Hepatocyte (in vitro differentiated cells): ENCODE data around the gene MN1. TPM values are rescaled to one million over a fixed set of nuclear protein-coding genes. Genes with fewer than 3 reads are reported as not detected.

Experiments used
- DNase-seq: peaks from one replicate; pipeline ENCODE4 v3.0.0-alpha.2; 2016; ENCODE audit warnings: low spot score
- H2AFZ ChIP-seq: fragments of 200-600 bp; sonication (generic); 2 replicates; pipeline ENCODE4 v1.6.0; 2016; ENCODE audit warnings: antibody characterized with exemption, mild to moderate bottlenecking
- H3K27ac ChIP-seq: fragments of 200-600 bp; sonication (generic); 2 replicates; pipeline ENCODE4 v1.5.1; 2016; ENCODE audit warnings: mild to moderate bottlenecking
- H3K27me3 ChIP-seq: fragments of 200-600 bp; sonication (generic); 2 replicates; pipeline ENCODE4 v1.6.1; 2016
- H3K36me3 ChIP-seq: fragments of 200-600 bp; sonication (generic); replicated peaks from 2 replicates; pipeline ENCODE4 v1.5.1; 2016; ENCODE audit warnings: low read depth; ENCODE audit not compliant: insufficient read depth
- H3K4me1 ChIP-seq: fragments of 200-600 bp; sonication (generic); 2 replicates; pipeline ENCODE4 v1.5.1; 2016; ENCODE audit warnings: mild to moderate bottlenecking, moderate library complexity; ENCODE audit not compliant: insufficient read depth
- H3K4me2 ChIP-seq: fragments of 200-600 bp; sonication (generic); 2 replicates; pipeline ENCODE4 v1.6.0; 2016
- H3K4me3 ChIP-seq: fragments of 200-600 bp; sonication (generic); 2 replicates; pipeline ENCODE4 v1.5.1; 2016; ENCODE audit warnings: mild to moderate bottlenecking
- H3K79me2 ChIP-seq: fragments of 200-600 bp; sonication (generic); 2 replicates; pipeline ENCODE4 v1.6.0; 2017; ENCODE audit warnings: mild to moderate bottlenecking
- H3K9me2 ChIP-seq: fragments of 200-600 bp; sonication (generic); replicated peaks from 2 replicates; pipeline ENCODE4 v1.6.0; 2017; ENCODE audit warnings: mild to moderate bottlenecking; ENCODE audit not compliant: insufficient read depth
- H3K9me3 ChIP-seq: fragments of 200-600 bp; sonication (generic); 2 replicates; pipeline ENCODE4 v1.5.1; 2016; ENCODE audit warnings: low read depth, mild to moderate bottlenecking
- H4K20me1 ChIP-seq: fragments of 200-600 bp; sonication (generic); 2 replicates; pipeline ENCODE4 v1.6.0; 2016; ENCODE audit warnings: mild to moderate bottlenecking; ENCODE audit not compliant: insufficient read depth, poor library complexity, severe bottlenecking
- EZH2 ChIP-seq: fragments of 200-600 bp; sonication (generic); IDR thresholded peaks from 2 replicates; pipeline ENCODE4 v1.6.1; 2016; ENCODE audit warnings: antibody characterized with exemption, mild to moderate bottlenecking, borderline replicate concordance
- EZH2phosphoT487 ChIP-seq: fragments of 200-600 bp; sonication (generic); IDR thresholded peaks from one replicate; pipeline ENCODE4 v1.6.1; 2018; ENCODE audit warnings: antibody characterized with exemption, mild to moderate bottlenecking, low read depth, moderate library complexity; ENCODE audit not compliant: unreplicated experiment, severe bottlenecking
- WGBS: methylation state at CpG from one replicate; pipeline ENCODE4 v1.1.6; 2016; ENCODE audit warnings: low lambda C conversion rate; ENCODE audit errors: missing lambda C conversion rate; 5-methylcytosine and 5-hydroxymethylcytosine counted together
- polyA plus RNA-seq: library from polyadenylated mRNA; unstranded; fragments of >200 nt; fragmentation: Nextera tagmentation; extraction: Ambion mirVana; gene quantifications from 2 replicates; pipeline ENCODE4 v1.2.1, GENCODE V29; 2016
- total RNA-seq: library from RNA; depleted of rRNA; stranded (reverse); fragments of >200 nt; gene quantifications from 2 replicates; pipeline ENCODE4 v1.2.3, GENCODE V29; 2014
- TF ChIP-seq, protein P1 (sequence below): fragments of 200-600 bp; sonication (generic); IDR thresholded peaks from 2 replicates; pipeline ENCODE4 v1.5.1; 2016; ENCODE audit warnings: antibody characterized with exemption, mild to moderate bottlenecking; ENCODE audit not compliant: poor library complexity

MN1 gene
- total and polyA plus RNA-seq, 2 experiments from 2014 or later, result 2.3 to 4.4 TPM

DNA sequence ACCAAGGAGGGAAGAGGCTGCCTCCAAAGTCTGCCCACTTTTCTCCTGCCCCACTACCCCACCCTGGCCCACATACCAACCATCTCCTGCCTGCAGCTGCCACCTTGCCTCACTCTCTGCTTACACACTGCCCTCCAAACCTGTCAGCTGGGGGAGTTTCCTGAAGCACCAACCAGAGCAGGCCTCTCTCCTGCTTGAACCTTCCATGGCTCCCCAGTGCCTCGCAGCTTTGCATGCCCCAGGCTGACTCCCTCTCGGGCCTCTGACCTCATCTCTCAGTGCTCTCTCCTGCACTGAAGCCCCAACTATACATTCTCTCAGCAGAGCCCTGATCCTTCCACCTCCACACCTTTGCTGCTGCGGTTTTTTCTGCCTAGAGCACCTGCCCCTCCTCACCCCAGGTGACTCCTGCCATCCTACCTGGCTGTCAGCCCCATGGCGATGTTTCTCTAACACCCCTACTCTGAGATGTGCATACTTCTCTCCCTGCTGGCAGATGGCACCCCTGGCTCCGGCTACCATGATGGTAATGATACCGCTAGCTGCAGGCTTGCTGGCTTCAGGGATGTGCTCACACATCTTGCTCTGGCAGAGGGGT lies 43.5 kb downstream of the MN1 start:
- Histone ChIP-seq H3K36me3 (no peaks in the 10 kb centered on the region), H3K79me2 (no peaks in the 10 kb centered on the region), H4K20me1 (no peaks in the 10 kb centered on the region), H3K4me3 (no peak overlapping the region), H3K27me3 (no peaks in the 10 kb centered on the region), H3K9me3 (no peaks in the 10 kb centered on the region), H3K4me2 (no peak overlapping the region), H3K9me2 (no peaks in the 10 kb centered on the region), H3K4me1 (no peaks in the 10 kb centered on the region), H2AFZ (no peak overlapping the region), H3K27ac (no peak overlapping the region)
- 96% methylated on average over 6 of the region's 6 CpGs for WGBS
- DNase-seq, result no peak
- no peak for TF ChIP-seq EZH2

DNA sequence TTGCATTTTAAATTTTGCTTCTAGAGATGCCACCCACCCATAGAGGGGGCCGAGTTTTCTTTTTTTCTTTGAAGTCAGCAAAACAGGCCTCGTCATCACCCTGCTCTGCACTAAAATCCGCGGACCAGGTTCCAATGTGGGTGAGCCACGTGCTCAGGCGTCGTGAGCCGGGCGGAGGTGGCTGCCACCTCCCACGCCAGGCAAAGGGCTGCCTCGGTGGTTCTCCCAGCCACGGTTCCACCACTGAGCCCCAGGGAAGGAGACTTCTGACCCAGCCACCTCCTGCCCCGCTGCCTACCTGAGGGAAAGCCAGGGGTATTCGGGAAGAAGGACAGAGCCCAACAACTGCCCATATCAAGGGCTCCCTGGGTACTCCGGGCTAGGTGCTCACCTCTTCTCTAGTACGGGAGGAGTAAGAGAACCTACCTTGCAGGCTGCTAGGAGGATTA lies 45.3 kb downstream of the MN1 start:
- Histone ChIP-seq H3K79me2 (no peaks in the 10 kb centered on the region), H3K4me3 (no peak overlapping the region), H3K4me2 (no peak overlapping the region), H2AFZ (no peak overlapping the region), H3K9me2 (no peaks in the 10 kb centered on the region), H3K27ac (no peak overlapping the region), H3K9me3 (no peaks in the 10 kb centered on the region), H3K27me3 (no peaks in the 10 kb centered on the region), H3K4me1 (no peaks in the 10 kb centered on the region), H3K36me3 (no peaks in the 10 kb centered on the region), H4K20me1 (no peaks in the 10 kb centered on the region)
- no peak for DNase-seq
- TF ChIP-seq EZH2phosphoT487 (no peak), EZH2 (no peak)
- WGBS, result 94% methylated on average over 16 of the region's 16 CpGs

DNA sequence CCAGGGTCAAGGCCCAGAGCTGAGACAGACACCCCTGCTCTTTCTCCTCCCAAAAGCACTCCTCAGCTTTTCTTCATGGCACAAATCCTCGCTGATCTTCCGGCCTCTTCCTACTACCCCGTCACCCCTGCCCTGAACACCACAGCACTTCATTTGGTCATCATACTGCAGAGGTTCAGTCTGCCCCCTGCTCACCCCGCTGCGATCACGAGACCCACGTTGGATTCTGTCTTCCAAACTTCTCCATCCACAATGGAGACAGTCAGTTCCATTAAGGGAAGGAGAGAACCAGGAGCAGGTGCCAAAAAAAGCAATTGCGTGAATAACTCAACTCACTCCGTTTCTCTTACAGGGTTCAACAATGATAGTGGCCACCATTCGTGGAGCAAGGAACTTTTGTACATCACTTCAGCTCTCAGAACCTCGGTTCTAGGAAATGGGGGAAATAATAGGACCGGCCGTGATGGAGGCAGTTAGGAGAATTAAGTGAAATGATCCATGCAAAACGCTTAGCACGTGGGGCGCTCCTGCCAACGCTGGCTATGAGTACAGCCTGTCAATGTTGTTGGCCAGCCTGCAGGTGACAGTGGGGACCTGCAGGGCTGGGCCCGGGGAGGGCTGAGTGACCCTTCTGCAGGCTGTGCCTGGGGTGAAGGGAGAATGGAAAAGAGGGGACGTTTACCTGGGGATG lies 45.9 kb downstream of the MN1 start:
- Histone ChIP-seq H3K79me2 (no peaks in the 10 kb centered on the region), H3K36me3 (no peaks in the 10 kb centered on the region), H4K20me1 (no peaks in the 10 kb centered on the region), H3K9me2 (no peaks in the 10 kb centered on the region), H3K4me2 (no peak overlapping the region), H3K4me1 (peaks cover 1% of the 10 kb centered on the region), H3K9me3 (no peaks in the 10 kb centered on the region), H3K4me3 (no peak overlapping the region), H2AFZ (no peak overlapping the region), H3K27me3 (no peaks in the 10 kb centered on the region), H3K27ac (no peak overlapping the region)
- no peak for TF ChIP-seq EZH2phosphoT487
- TF ChIP-seq, protein P1, sequence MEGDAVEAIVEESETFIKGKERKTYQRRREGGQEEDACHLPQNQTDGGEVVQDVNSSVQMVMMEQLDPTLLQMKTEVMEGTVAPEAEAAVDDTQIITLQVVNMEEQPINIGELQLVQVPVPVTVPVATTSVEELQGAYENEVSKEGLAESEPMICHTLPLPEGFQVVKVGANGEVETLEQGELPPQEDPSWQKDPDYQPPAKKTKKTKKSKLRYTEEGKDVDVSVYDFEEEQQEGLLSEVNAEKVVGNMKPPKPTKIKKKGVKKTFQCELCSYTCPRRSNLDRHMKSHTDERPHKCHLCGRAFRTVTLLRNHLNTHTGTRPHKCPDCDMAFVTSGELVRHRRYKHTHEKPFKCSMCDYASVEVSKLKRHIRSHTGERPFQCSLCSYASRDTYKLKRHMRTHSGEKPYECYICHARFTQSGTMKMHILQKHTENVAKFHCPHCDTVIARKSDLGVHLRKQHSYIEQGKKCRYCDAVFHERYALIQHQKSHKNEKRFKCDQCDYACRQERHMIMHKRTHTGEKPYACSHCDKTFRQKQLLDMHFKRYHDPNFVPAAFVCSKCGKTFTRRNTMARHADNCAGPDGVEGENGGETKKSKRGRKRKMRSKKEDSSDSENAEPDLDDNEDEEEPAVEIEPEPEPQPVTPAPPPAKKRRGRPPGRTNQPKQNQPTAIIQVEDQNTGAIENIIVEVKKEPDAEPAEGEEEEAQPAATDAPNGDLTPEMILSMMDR, result no peak
- no peak for TF ChIP-seq EZH2
- 89% methylated on average over 19 of the region's 19 CpGs for WGBS
- no peak for DNase-seq

DNA sequence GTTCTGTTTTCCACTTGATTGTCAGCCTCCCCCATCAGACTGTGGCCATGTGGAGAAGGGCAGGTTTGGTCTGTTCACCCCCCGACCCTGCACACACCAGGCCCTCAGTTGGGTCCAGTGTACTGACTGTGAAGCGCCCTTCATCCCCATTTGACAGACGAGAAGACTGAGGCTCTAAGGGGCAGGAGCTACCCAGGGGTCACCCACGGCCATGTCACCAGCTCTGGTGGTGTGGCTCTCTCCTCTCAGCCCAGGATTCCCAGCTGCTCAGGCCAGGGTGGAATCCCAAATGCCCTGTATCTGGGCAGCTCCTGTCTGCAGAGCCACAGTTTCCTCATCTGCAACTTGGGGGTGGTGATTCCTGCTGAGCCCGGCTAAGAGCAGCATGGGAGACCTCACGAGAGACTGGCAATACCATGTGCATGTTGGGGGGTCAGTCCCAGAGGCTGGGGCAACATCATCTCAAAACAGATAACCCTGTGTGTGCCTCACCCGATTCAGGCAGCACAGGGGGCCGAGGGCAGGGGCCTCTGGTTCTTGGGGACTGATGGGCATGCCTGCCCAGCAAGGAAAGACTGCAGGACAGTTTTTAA lies 46.6 kb downstream of the MN1 start:
- no peak overlapping the region for H3K4me2 ChIP-seq

More for the DNA sequence above, 46.6 kb downstream of the MN1 start:
- WGBS, result 94% methylated on average over 8 of the region's 8 CpGs
- no peaks in the 10 kb centered on the region for H4K20me1 ChIP-seq
- no peaks in the 10 kb centered on the region for H3K9me3 ChIP-seq
- TF ChIP-seq, protein P1, result no peak
- TF ChIP-seq EZH2 (no peak), EZH2phosphoT487 (no peak)
- no peaks in the 10 kb centered on the region for H3K36me3 ChIP-seq
- no peak overlapping the region for H3K27ac ChIP-seq
- no peaks in the 10 kb centered on the region for H3K79me2 ChIP-seq
- H3K9me2 ChIP-seq, result no peaks in the 10 kb centered on the region
- H3K4me3 ChIP-seq, result no peak overlapping the region
- H3K27me3 ChIP-seq, result no peaks in the 10 kb centered on the region
- peaks cover 8% of the 10 kb centered on the region for H3K4me1 ChIP-seq
- H2AFZ ChIP-seq, result no peak overlapping the region
- DNase-seq, result no peak
